ENCODE results near the gene ITGB6.

The ITGB6 gene

GRCh38 chr2:160087854-160088745 is 112.0 kb downstream of the ITGB6 start:
- DNase-seq (ENCODE audit: low read depth in 2 of 2) = no peak

DNA sequence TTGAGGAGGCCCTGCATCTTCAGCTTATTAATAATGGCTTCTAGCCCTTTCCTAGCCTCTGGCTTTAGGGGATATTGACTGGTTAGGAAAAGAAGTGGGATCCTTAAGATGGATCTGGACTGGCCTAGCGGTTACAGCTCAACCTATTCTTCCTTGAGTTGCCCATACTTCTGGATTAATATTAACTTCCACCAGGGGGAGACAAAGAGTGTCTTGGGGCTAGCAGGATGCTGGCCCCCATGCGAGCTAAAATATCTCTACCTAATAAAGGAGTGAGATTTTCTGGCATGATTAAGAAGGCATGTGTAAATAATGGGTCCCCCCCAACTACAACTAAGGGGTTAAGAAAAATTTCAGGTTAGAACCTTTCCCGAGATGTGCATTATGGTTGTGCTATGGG is 114.4 kb downstream of the ITGB6 start:
- DNase-seq (ENCODE audit: low read depth in 2 of 2) = no peak

GRCh38 chr2:160077912-160078810 is 121.9 kb downstream of the ITGB6 start:
- DNase-seq (ENCODE audit: low read depth in 2 of 2) = no peak

DNA sequence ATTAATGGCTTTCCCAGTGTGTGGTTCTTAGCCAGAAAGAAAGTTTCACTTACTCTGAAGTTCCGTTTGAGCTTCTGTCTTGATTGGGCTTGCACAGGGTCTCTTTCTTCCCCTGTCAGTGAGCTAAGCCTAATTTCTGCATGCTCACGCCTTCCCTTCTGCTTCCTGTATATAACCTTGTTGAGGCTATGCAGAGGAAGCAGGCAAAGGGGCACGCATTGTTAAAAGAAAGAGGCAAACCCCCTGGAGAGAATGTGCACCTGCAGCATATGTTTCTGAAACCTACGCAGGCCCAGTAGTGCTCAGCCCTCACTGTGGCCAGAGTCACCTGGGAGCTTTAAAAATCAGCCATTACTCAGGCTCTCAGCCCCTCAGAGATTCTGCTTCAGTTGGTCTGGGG is 123.2 kb downstream of the ITGB6 start:
- DNase-seq (ENCODE audit: low read depth in 2 of 2) = no peak

GRCh38 chr2:160076241-160076640 is 123.8 kb downstream of the ITGB6 start:
- no peak for DNase-seq (ENCODE audit: low read depth in 2 of 2)

DNA sequence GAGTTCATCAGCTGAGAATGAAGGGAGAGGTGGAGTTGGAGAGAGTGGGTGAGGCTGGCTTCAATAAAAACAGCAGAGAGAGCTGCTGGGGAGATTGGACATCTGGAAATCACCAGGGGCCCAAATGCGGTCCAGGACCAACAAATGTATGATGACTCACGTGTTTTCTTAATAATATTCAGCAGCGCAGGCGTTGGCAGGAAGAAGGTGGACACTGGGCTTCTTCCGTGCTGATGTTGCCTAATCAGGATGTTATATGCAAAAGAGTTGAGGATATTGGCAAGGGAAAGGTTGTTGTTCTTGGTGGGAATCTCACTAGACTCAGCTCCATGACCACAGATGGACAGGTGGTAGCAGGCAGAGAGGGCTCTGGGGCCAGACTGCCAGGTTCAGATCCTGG is 124.9 kb downstream of the ITGB6 start:
- no peak for DNase-seq (ENCODE audit: low read depth in 2 of 2)

DNA sequence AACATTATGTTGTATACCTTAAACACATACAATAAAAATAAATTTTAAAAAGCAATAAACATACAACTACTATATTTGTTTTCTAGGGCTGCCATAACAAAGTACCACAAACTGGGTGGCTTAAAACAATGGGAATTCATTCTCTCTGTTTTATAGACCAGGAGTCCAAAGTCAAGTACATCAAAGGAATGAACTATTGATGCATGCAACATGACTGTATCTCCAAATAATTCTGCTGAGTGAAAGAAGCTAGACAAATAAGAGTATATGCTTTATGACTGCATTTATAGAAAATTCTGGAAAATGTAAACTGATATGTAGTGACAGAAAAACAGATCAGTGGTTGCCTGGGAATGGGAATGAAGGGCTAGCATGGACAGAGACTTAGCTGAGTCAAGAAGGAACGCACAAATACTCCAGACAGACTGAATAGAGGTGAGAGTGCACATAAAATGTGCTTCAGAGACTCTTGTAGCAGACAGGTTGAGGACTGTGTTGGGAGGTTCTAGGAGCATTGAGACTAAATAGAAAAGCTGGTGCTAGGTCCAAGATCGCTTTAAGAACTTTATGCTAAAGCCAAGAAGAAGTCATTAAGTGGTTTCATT is 126.7 kb downstream of the ITGB6 start:
- no peak for DNase-seq (ENCODE audit: low read depth in 2 of 2)

DNA sequence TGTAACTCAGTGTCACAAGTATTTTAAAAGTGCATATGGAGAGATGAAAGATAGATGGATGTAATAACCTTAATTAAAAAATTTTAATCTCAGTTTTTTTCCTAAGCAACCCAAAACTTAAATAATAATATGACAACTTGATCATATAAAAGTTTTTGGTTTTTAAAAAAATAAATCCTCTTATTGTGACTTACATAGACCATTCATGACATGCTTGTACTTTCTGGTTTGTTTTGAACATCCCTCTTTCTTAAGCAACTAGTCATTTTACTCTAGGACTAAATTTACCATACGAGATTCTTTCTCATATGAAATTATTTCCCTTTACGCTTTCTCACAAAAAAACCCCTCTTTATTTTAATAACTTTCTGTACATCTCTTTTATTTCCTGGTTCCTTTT is 131.2 kb downstream of the ITGB6 start:
- DNase-seq (ENCODE audit: low read depth in 2 of 2) = no peak

GRCh38 chr2:160064916-160065315 is 135.2 kb downstream of the ITGB6 start:
- DNase-seq (ENCODE audit: low read depth in 2 of 2) = no peak

- no peak for DNase-seq (ENCODE audit: low read depth in 2 of 2)
Measured at GRCh38 chr2:160063879-160064612, 136.0 kb downstream of the ITGB6 start.

DNA sequence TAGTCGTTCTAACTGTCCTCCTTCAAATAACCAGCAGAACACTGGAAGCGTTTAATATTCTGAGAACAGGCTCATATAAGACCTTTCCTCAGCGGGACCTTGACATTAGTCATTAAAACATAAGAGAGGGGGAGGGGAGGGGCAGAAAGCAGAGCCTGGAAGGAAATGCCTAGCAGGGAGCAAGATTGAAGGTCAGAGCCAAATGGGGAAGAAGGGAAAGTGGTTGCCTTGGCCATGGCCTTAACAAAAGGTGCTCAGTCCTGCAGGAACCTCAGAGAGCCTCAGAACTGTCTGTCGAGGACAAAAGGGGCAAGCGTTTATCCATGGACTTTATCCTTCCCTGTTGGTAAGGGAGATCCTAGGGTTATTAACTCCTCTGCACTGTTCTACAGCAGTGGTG is 136.8 kb downstream of the ITGB6 start:
- DNase-seq (ENCODE audit: low read depth in 2 of 2) = no peak

- DNase-seq (ENCODE audit: low read depth in 2 of 2) = no peak
Measured at GRCh38 chr2:160062292-160063005, 137.6 kb downstream of the ITGB6 start, which contains the start of gene PLA2R1. Gene PLA2R1 (minus strand): TSS chr2:160062615. CDS start chr2:160062403, 212 bp downstream.

GRCh38 chr2:160061944-160062291 is 138.2 kb downstream of the ITGB6 start:
- no peak for DNase-seq (ENCODE audit: low read depth in 2 of 2)

- no peak for DNase-seq (ENCODE audit: low read depth in 2 of 2)
Measured at GRCh38 chr2:160061533-160061932, 138.5 kb downstream of the ITGB6 start.

DNA sequence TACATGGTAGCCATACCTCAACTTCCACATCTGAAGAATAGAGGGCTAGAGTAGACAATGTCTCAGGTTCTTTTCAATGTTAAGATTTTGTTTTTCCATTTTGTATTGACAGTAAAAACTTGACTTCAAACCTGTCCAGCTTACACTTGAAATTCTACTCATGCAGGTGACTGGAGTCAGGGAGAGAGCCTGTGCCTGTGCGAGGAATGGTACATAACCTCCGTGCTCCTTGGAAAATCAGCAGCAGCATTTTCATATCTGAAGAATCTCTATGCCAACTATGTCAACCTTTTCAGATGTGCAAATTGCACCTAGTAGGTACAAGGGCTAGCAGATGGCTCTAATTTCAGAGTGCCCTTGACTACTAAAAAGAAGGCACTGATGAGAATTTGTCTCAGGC is 139.8 kb downstream of the ITGB6 start:
- no peak for DNase-seq (ENCODE audit: low read depth in 2 of 2)

DNA sequence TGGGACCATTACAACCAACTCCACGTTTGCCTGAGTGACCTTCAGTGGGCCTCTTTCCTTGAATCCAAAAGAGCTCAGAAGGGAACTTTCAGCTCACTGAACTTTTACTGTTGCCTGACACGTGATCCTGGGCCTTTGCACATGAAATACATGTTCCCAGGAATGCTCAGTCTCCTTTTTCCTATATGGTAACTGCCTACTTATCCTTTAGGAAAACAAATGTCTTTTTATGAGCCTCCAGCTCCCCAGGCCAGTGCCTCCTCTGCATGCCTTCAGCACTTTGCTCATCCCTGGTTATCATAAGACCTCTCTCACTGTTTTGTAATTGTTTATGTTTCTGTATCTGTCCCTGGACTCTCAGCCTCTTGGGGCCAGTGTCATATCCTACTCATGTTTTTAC is 142.7 kb downstream of the ITGB6 start:
- no peak for DNase-seq (ENCODE audit: low read depth in 2 of 2)

DNA sequence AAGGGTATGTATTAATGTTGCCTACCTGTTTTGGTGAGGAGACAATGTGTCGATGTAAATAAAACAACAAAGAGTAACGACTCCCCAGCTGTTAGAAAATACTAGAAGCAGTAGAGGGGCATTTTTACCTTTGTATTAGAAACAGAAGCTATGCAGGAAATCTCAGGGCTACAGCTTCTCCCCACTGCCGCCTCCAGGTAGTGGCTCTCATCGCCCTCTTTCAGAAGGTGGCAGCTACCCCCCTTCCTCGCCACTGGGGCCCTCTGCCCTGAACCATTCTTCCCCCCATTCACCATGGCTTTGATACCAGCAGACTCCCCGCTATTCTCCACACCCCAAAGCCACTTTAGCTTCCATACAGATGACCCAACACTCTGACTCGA is 144.4 kb downstream of the ITGB6 start:
- no peak for DNase-seq (ENCODE audit: low read depth in 2 of 2)

GRCh38 chr2:160054984-160055725 is 144.9 kb downstream of the ITGB6 start:
- no peak for DNase-seq (ENCODE audit: low read depth in 2 of 2)

DNA sequence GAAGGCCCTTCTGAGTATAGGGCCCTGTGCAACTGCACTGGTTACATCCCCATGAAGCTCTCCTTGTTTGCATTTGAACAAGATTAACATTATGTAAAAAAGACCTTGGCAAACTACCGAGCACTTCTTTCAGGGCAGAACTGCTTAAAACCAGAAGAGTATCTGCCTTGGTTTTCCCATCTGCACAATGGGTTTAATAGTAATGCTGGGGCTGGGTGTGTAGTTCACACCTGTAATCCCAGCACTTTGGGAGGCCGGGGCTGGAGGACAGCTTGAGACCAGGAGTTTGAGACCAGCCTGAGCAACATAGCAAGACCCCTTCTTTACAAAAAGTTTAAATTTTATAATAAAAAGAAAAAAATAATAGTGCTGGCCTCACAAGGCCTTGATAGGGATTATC is 146.1 kb downstream of the ITGB6 start:
- DNase-seq (ENCODE audit: low read depth in 2 of 2) = no peak

DNA sequence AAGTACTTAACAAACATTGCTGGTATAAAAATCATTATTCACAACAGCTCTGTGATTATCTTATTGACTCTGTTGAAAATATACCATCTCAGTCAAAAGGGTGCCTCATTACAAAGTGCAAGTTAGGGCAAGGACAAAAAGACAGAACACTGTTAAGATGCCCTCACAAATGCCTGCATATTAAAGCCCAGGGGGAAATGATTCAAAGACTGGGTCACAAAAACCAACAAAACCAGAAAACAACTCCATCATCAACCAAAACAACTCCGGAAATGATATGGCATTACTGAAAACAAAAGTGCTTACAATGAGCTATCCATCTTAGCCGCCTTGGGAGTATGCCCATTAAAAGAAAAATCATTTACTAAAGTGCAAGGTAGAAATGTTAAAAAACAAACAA is 147.5 kb downstream of the ITGB6 start:
- no peak for DNase-seq (ENCODE audit: low read depth in 2 of 2)
